ENCODE results near the gene ARHGAP6.

GRCh38 chrX:11267425-11267824 is 398.3 kb downstream of the ARHGAP6 start:
- TF ChIP-seq CTCF (IDR thresholded peaks at IDR 0.05; ENCODE audit: insufficient read depth, low read length): no peak
- no peak for TF ChIP-seq GABPA (IDR thresholded peaks at IDR 0.05; ENCODE audit: low read depth)

Data from HL-60 (cell line).